HCT116 (cell line): ENCODE measurements around the gene ASAP2. TPM values are rescaled to one million over a fixed set of nuclear protein-coding genes. Genes with fewer than 3 reads are reported as not detected.

Experiments used
- ATAC-seq: fragments of 200-7000 bp; cut with Tn5 transposase; 2 replicates; pipeline ENCODE4 v1.9.1; 2020; ENCODE audit warnings: mild to moderate bottlenecking, moderate library complexity
- BruUV-seq: library from RNA; stranded (reverse); fragments of 400-500 nt; replicated peaks from 2 replicates; lab custom pipeline; 2021; lab: Mats Ljungman, UMichigan
- CTCF ChIA-PET: fragments of 300-600 bp; sonication (Branson Sonifier 250); formaldehyde crosslinking; loops from one replicate; lab custom pipeline; 2021; ENCODE audit warnings: antibody characterized with exemption; lab: Charles Lee
- POLR2A ChIA-PET: fragments of 300-600, 350-600 bp; sonication (Branson Sonifier 250); formaldehyde crosslinking; loops from one replicate; lab custom pipeline; 2021; ENCODE audit warnings: antibody characterized with exemption; lab: Charles Lee
- RAD21 ChIA-PET, 2 experiments: fragments of 300-600 bp; sonication (Branson Sonifier 250); formaldehyde crosslinking; loops; one replicate each; lab custom pipeline; 2023; ENCODE audit warnings: low total read pairs in 2 of 2; ENCODE audit not compliant: uncharacterized antibody in 2 of 2, unreplicated experiment in 2 of 2, low non-redundant PET in 1 of 2; lab: Charles Lee
- DNase-seq: peaks from one replicate; pipeline ENCODE4 v3.0.0-alpha.2; 2010; ENCODE audit warnings: low read depth, low spot score
- H2AFZ ChIP-seq: fragments of 200-600 bp; shearing (Covaris generic), sonication (generic); 2 replicates; pipeline ENCODE4 v1.6.1; 2017; ENCODE audit warnings: low read depth, mixed run types, mixed read lengths, antibody characterized with exemption, low read length; ENCODE audit not compliant: poor library complexity, severe bottlenecking
- H3K27ac ChIP-seq: 2 replicates; pipeline ENCODE4 v1.5.1; 2012; ENCODE audit warnings: low read depth, low read length
- H3K27me3 ChIP-seq: fragments of 200-600 bp; sonication (generic); 2 replicates; pipeline ENCODE4 v1.6.1; 2016; ENCODE audit warnings: mixed run types, low read length, mixed read lengths; ENCODE audit not compliant: insufficient read depth
- H3K36me3 ChIP-seq, 2 experiments: fragments of 200-500 bp in 1 of 2; fragments of 200-600 bp in 1 of 2; sonication (Bioruptor generic) in 1 of 2; sonication (generic) in 1 of 2; 2 replicates each; pipeline versions ENCODE4 v1.5.1 to v1.6.1; 2014 to 2016; ENCODE audit warnings: low read length in 2 of 2, inconsistent platforms in 1 of 2, mixed read lengths in 1 of 2, mixed run types in 1 of 2; ENCODE audit not compliant: insufficient read depth in 2 of 2, control insufficient read depth in 1 of 2
- H3K4me1 ChIP-seq, 2 experiments: fragments of 200-600 bp in 1 of 2; sonication (generic) in 1 of 2; 2 replicates each; pipeline versions ENCODE4 v1.5.1 to v1.6.1; 2012 to 2017; ENCODE audit warnings: low read length in 2 of 2, inconsistent platforms in 1 of 2, mild to moderate bottlenecking in 1 of 2, mixed read lengths in 1 of 2, mixed run types in 1 of 2, moderate library complexity in 1 of 2; ENCODE audit not compliant: insufficient read depth in 2 of 2, control insufficient read depth in 1 of 2
- H3K4me2 ChIP-seq: fragments of 200-600 bp; sonication (generic); 2 replicates; pipeline ENCODE4 v1.6.1; 2017; ENCODE audit warnings: mixed run types, low read length, mixed read lengths
- H3K4me3 ChIP-seq, 2 experiments: fragments of 200-600 bp in 1 of 2; sonication (generic) in 1 of 2; replicated peaks in 1 of 2; 2 replicates each; pipeline ENCODE4 v1.5.1; 2011 to 2016; ENCODE audit warnings: low read length in 2 of 2, control low read depth in 1 of 2, low read depth in 1 of 2, mild to moderate bottlenecking in 1 of 2, mixed read lengths in 1 of 2, mixed run types in 1 of 2
- H3K79me2 ChIP-seq: fragments of 200-600 bp; sonication (generic); 2 replicates; pipeline ENCODE4 v1.6.1; 2017; ENCODE audit warnings: mild to moderate bottlenecking, mixed run types, low read length, moderate library complexity, mixed read lengths; ENCODE audit not compliant: insufficient read depth
- H3K9ac ChIP-seq: fragments of 200-600 bp; sonication (generic); 2 replicates; pipeline ENCODE4 v1.6.1; 2016; ENCODE audit warnings: low read length, mixed read lengths
- H3K9me2 ChIP-seq: fragments of 200-600 bp; sonication (generic), shearing (Covaris generic); 2 replicates; pipeline ENCODE4 v1.6.1; 2017; ENCODE audit warnings: mixed run types, mild to moderate bottlenecking, moderate library complexity; ENCODE audit not compliant: insufficient read depth
- H3K9me3 ChIP-seq, 2 experiments: fragments of 200-500 bp in 1 of 2; fragments of 200-600 bp in 1 of 2; sonication (Bioruptor generic) in 1 of 2; sonication (generic) in 1 of 2; 2 replicates each; pipeline ENCODE4 v1.6.1; 2014 to 2017; ENCODE audit warnings: low read length in 2 of 2, mixed read lengths in 2 of 2, inconsistent platforms in 1 of 2, low read depth in 1 of 2, mild to moderate bottlenecking in 1 of 2, mixed run types in 1 of 2, moderate library complexity in 1 of 2; ENCODE audit not compliant: control insufficient read depth in 1 of 2, insufficient read depth in 1 of 2
- H4K20me1 ChIP-seq: fragments of 200-600 bp; sonication (generic), shearing (Covaris generic); 2 replicates; pipeline ENCODE4 v1.6.1; 2017; ENCODE audit warnings: mixed run types, mild to moderate bottlenecking, moderate library complexity; ENCODE audit not compliant: insufficient read depth
- ATF3 ChIP-seq: IDR thresholded peaks from 2 replicates; pipeline ENCODE4 v1.6.1; 2012
- CBX3 ChIP-seq: IDR thresholded peaks from 2 replicates; pipeline ENCODE4 v1.6.1; 2012; ENCODE audit warnings: low read depth
- ELF1 ChIP-seq: IDR thresholded peaks from 2 replicates; pipeline ENCODE4 v1.6.1; 2012; ENCODE audit warnings: low read depth, borderline replicate concordance
- EZH2 ChIP-seq: fragments of 200-600 bp; sonication (generic); IDR thresholded peaks from 2 replicates; pipeline ENCODE4 v1.6.1; 2017; ENCODE audit warnings: antibody characterized with exemption, mixed run types
- EZH2phosphoT487 ChIP-seq: fragments of 200-600 bp; IDR thresholded peaks from 2 replicates; pipeline ENCODE4 v1.6.1; 2018; ENCODE audit warnings: antibody characterized with exemption, borderline replicate concordance
- FOSL1 ChIP-seq: IDR thresholded peaks from 2 replicates; pipeline ENCODE4 v1.6.1; 2012; ENCODE audit warnings: low read depth
- JUND ChIP-seq: IDR thresholded peaks from 2 replicates; pipeline ENCODE4 v1.6.1; 2012
- POLR2A ChIP-seq: IDR thresholded peaks from 2 replicates; pipeline ENCODE4 v1.7.0; 2011; ENCODE audit warnings: borderline replicate concordance; ENCODE audit not compliant: insufficient read depth, insufficient read length; ENCODE audit errors: extremely low read depth
- RAD21 ChIP-seq: IDR thresholded peaks from 2 replicates; pipeline ENCODE4 v1.6.1; 2012; ENCODE audit warnings: low read depth, mild to moderate bottlenecking
- REST ChIP-seq: IDR thresholded peaks from 2 replicates; pipeline ENCODE4 v1.6.1; 2012; ENCODE audit warnings: low read depth
- SIN3A ChIP-seq: IDR thresholded peaks from 2 replicates; pipeline ENCODE4 v1.6.1; 2012; ENCODE audit warnings: low read depth
- SP1 ChIP-seq: IDR thresholded peaks from 2 replicates; pipeline ENCODE4 v1.6.1; 2012; ENCODE audit warnings: low read depth
- SRF ChIP-seq: IDR thresholded peaks from 2 replicates; pipeline ENCODE4 v1.6.1; 2012; ENCODE audit warnings: low read depth
- YY1 ChIP-seq: IDR thresholded peaks from 2 replicates; pipeline ENCODE4 v1.6.1; 2011; ENCODE audit warnings: low read length, low read depth, moderate library complexity, mild to moderate bottlenecking; ENCODE audit not compliant: insufficient replicate concordance; ENCODE audit errors: extremely low read depth
- ZFX ChIP-seq: fragments of 450-650 bp; IDR thresholded peaks from 2 replicates; pipeline ENCODE4 v1.6.1; 2017
- ZNF274 ChIP-seq: fragments of 200-500 bp; sonication (Bioruptor generic); IDR thresholded peaks from 2 replicates; pipeline ENCODE4 v1.6.1; 2014; ENCODE audit warnings: mild to moderate bottlenecking, low read depth, low read length, inconsistent platforms
- intact Hi-C: fragments of 100-400 bp; cut with micrococcal nuclease; formaldehyde crosslinking; loops from 2 replicates; pipeline ENCODE4 v1.10.0; 2022
- total RNA-seq: library from RNA; stranded (reverse); gene quantifications from one replicate; pipeline ENCODE4 v1.2.1, GENCODE V29; 2021; ENCODE audit not compliant: unreplicated experiment
- TF ChIP-seq, protein P1 (sequence below): IDR thresholded peaks from 2 replicates; pipeline ENCODE4 v1.6.1; 2011; ENCODE audit warnings: mild to moderate bottlenecking, low read length, moderate library complexity; ENCODE audit not compliant: insufficient replicate concordance; ENCODE audit errors: extremely low read depth
- TF ChIP-seq, protein P2 (sequence below): IDR thresholded peaks from 2 replicates; pipeline ENCODE4 v1.6.1; 2012

Gene ASAP2
- total RNA-seq, 1 experiment from 2014 or later = 16.5 TPM

- Histone ChIP-seq H2AFZ (no peak overlapping the region), H3K27me3 (no peaks in the 10 kb centered on the region), H3K4me2 (no peak overlapping the region), H3K9me3 (no peaks in the 10 kb centered on the region), H3K27ac (no peak overlapping the region), H3K36me3 (no peaks in the 10 kb centered on the region), H3K4me3 (no peak overlapping the region), H3K4me1 (peaks cover 0 to 2% of the 10 kb centered on the region in 2 experiments; a peak in 1 of 4 replicates), H4K20me1 (no peaks in the 10 kb centered on the region; the same call in 1 of the 2 replicates), H3K9ac (no peak overlapping the region), H3K79me2 (peaks cover 39% of the 10 kb centered on the region), H3K9me2 (no peaks in the 10 kb centered on the region)
- ChIA-PET CTCF (no interaction called here), RAD21 (no interaction called here), POLR2A (interaction anchor here (4.6 kb wide), 1 partner anchor 12 kb away, joined by 19 read pairs; no protein-coding TSS in a partner anchor)
- intact Hi-C loops = no loop called here
- ATAC-seq (no peak), DNase-seq (no peak)
- TF ChIP-seq SIN3A = no peak
- TF ChIP-seq ZFX = no peak
- no peak for TF ChIP-seq REST
- no peak for TF ChIP-seq EZH2
- TF ChIP-seq, protein P1, sequence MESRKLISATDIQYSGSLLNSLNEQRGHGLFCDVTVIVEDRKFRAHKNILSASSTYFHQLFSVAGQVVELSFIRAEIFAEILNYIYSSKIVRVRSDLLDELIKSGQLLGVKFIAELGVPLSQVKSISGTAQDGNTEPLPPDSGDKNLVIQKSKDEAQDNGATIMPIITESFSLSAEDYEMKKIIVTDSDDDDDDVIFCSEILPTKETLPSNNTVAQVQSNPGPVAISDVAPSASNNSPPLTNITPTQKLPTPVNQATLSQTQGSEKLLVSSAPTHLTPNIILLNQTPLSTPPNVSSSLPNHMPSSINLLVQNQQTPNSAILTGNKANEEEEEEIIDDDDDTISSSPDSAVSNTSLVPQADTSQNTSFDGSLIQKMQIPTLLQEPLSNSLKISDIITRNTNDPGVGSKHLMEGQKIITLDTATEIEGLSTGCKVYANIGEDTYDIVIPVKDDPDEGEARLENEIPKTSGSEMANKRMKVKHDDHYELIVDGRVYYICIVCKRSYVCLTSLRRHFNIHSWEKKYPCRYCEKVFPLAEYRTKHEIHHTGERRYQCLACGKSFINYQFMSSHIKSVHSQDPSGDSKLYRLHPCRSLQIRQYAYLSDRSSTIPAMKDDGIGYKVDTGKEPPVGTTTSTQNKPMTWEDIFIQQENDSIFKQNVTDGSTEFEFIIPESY = no peak
- no peak for TF ChIP-seq ZNF274
- TF ChIP-seq, protein P2, sequence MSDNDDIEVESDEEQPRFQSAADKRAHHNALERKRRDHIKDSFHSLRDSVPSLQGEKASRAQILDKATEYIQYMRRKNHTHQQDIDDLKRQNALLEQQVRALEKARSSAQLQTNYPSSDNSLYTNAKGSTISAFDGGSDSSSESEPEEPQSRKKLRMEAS = no peak
- TF ChIP-seq ELF1 = no peak
- no peak for TF ChIP-seq FOSL1
- TF ChIP-seq POLR2A = no peak
- TF ChIP-seq EZH2phosphoT487 = no peak
- TF ChIP-seq CBX3 = no peak
- TF ChIP-seq SRF = no peak
- no peak for TF ChIP-seq ATF3
- no peak for TF ChIP-seq RAD21
- no peak for TF ChIP-seq YY1
- no peak for TF ChIP-seq JUND
- TF ChIP-seq SP1 = no peak
- BruUV-seq = no TSS peak
These were observed 16.3 kb downstream of the ASAP2 start for GRCh38 chr2:9222893-9223287.
